Measurements from ENCODE around the gene SDHB. TPM values are rescaled to one million over a fixed set of nuclear protein-coding genes. Genes with fewer than 3 reads are reported as not detected.
A peak's percentile ranks its signal among the peaks of the same experiment; 100 is the strongest.

SDHB gene
- total and polyA plus RNA-seq, 2 of the 8 experiments (the other 6 are each of a cell fraction or from before 2014, with no cell fraction given), result 84.0 to 98.7 TPM

- CTCF ChIA-PET (ENCODE audit: partially characterized antibody), result interaction anchor here (0.6 to 14.2 kb wide), 5 partner anchors 17 to 115 kb away, joined by 3 to 267 read pairs (median 5); no protein-coding TSS in a partner anchor
- DNase-seq (ENCODE audit: low read depth in 1 of 2, low spot score in 2 of 2) (peak in 1 of 2 experiments; percentile 46), FAIRE-seq (no peak)
- H3K4me2 ChIP-seq (ENCODE audit: insufficient read depth in 1 of 2, low read depth in 2 of 2, low read length in 2 of 2), result no peak overlapping the region
- peaks cover 6% of the 10 kb centered on the region for H3K23me2 ChIP-seq (ENCODE audit: low read depth, low read length)
- H3K9ac ChIP-seq (replicated peaks in 1 of 4; ENCODE audit: extremely low read depth in 1 of 4, low read depth in 3 of 4, low read length in 3 of 4), result no peak overlapping the region
- H3K23ac ChIP-seq (ENCODE audit: insufficient read length), result no peak overlapping the region
- no peak overlapping the region for H3K14ac ChIP-seq (ENCODE audit: insufficient read length)
- peaks cover 5% of the 10 kb centered on the region; the same call in 1 of the 2 replicates for H3K79me1 ChIP-seq (ENCODE audit: low read depth, low read length)
- H2BK12ac ChIP-seq (ENCODE audit: low read depth, low read length), result no peak overlapping the region
- no peak overlapping the region for H4K8ac ChIP-seq (ENCODE audit: extremely low read depth, insufficient read depth, low read length)
- POLR2A ChIA-PET (ENCODE audit: partially characterized antibody), result interaction anchor here (1.8 to 6.6 kb wide), 3 partner anchors 8 to 15 kb away, joined by 9 to 92 read pairs (median 9); no protein-coding TSS in a partner anchor
- H2AFZ ChIP-seq (ENCODE audit: low read length), result 0 out of 2 replicates have a peak overlapping the region, but pooled peaks have one; percentile 9
- peaks cover 0 to 7% (median 5%) of the 10 kb centered on the region in 4 experiments; a peak in 4 of 8 replicates for H3K36me3 ChIP-seq (ENCODE audit: control insufficient read depth in 2 of 4, insufficient read depth in 4 of 4, low read length in 3 of 4)
- no peak overlapping the region for H3K56ac ChIP-seq (replicated peaks; ENCODE audit: insufficient read length, low read depth, low read length)
- no peaks in the 10 kb centered on the region for H3K9me3 ChIP-seq (ENCODE audit: insufficient read depth in 2 of 2, low read depth in 1 of 2, low read length in 1 of 2)
- no peak overlapping the region for H3K4me3 ChIP-seq (ENCODE audit: extremely low read depth in 1 of 4, insufficient read depth in 2 of 4, low read depth in 3 of 4, low read length in 4 of 4)
- H3K4me1 ChIP-seq (replicated peaks in 1 of 4; ENCODE audit: control insufficient read depth in 3 of 4, insufficient read depth in 4 of 4, low read length in 3 of 4), result peaks cover 0 to 18% (median 13%) of the 10 kb centered on the region in 4 experiments; a peak in 6 of 7 replicates
- H2BK5ac ChIP-seq (ENCODE audit: low read depth, low read length), result no peak overlapping the region
- H3K79me2 ChIP-seq (ENCODE audit: control insufficient read depth in 1 of 2, insufficient read depth in 2 of 2, low read length in 2 of 2), result peaks cover 0 to 18% of the 10 kb centered on the region in 2 experiments; a peak in 2 of 4 replicates
- WGBS, 2 experiments (ENCODE audit: extremely low coverage in 1 of 2, insufficient coverage in 1 of 2, insufficient read length in 1 of 2, insufficient replicate concordance in 2 of 2, low coverage in 1 of 2, low lambda C conversion rate in 2 of 2, missing lambda C conversion rate in 1 of 2), result 87% methylated on average over 11 of the region's 11 CpGs; no CpG with 5 or more reads in 1 of the 2 experiments
- peaks cover 0 to 3% (median 0%) of the 10 kb centered on the region in 4 experiments; a peak in 1 of 7 replicates for H3K27me3 ChIP-seq (replicated peaks in 1 of 4; ENCODE audit: control insufficient read depth in 3 of 4, extremely low read depth in 1 of 4, insufficient read depth in 3 of 4, low read length in 3 of 4)
- H2BK20ac ChIP-seq (ENCODE audit: low read length), result no peak overlapping the region; the same call in 1 of the 2 replicates
- no peak overlapping the region for H4K91ac ChIP-seq (replicated peaks; ENCODE audit: insufficient read length, low read length)
- H2AK5ac ChIP-seq (ENCODE audit: low read depth, low read length), result no peak overlapping the region
- H2BK120ac ChIP-seq (replicated peaks; ENCODE audit: low read depth, low read length), result no peak overlapping the region
- H3K27ac ChIP-seq (ENCODE audit: low read depth, low read length), result no peak overlapping the region
- H3K4ac ChIP-seq (replicated peaks; ENCODE audit: insufficient read length, low read depth, low read length), result no peak overlapping the region
- peaks cover 5 to 7% of the 10 kb centered on the region in 2 experiments for H4K20me1 ChIP-seq (replicated peaks in 1 of 2; ENCODE audit: control insufficient read depth in 1 of 2, insufficient read depth in 2 of 2, low read length in 2 of 2)
- no peak overlapping the region for H2BK15ac ChIP-seq (ENCODE audit: low read length)
- H4K5ac ChIP-seq (ENCODE audit: insufficient read length, low read depth, low read length), result no peak overlapping the region
- no peak overlapping the region for H3K18ac ChIP-seq (ENCODE audit: extremely low read depth, low read length)
- TF ChIP-seq TAF1 (IDR thresholded peaks at IDR 0.05; ENCODE audit: low read depth, low read length), result no peak
- no peak for TF ChIP-seq KDM5A (IDR thresholded peaks at IDR 0.05; ENCODE audit: low read length)
- no peak for TF ChIP-seq SUZ12 (IDR thresholded peaks at IDR 0.05; ENCODE audit: low read length)
- no peak for TF ChIP-seq KDM4A (IDR thresholded peaks at IDR 0.05; ENCODE audit: low read depth, low read length, severe bottlenecking)
- no peak for TF ChIP-seq CBX5 (IDR thresholded peaks at IDR 0.05; ENCODE audit: low read depth, low read length)
- TF ChIP-seq EZH2 (IDR thresholded peaks at IDR 0.05; ENCODE audit: low read depth, low read length, severe bottlenecking), result no peak
- no peak for TF ChIP-seq EP300 (IDR thresholded peaks at IDR 0.05; ENCODE audit: borderline replicate concordance in 1 of 2, low read depth in 2 of 2, low read length in 2 of 2)
- TF ChIP-seq SP4 (IDR thresholded peaks at IDR 0.05; ENCODE audit: low read length), result no peak
- no peak for TF ChIP-seq CTCF (IDR thresholded peaks at IDR 0.05; ENCODE audit: control extremely low read depth in 1 of 3, insufficient read depth in 1 of 3, low read depth in 1 of 3, low read length in 3 of 3)
- TF ChIP-seq SAP30 (IDR thresholded peaks at IDR 0.05; ENCODE audit: insufficient read depth, insufficient replicate concordance, low read length), result no peak
Measured at GRCh38 chr1:16982902-16983301, 70.9 kb downstream of the SDHB start.
